Glomerular visceral epithelial cell (primary cell): ENCODE measurements around the gene WDFY2.
"Not testable (repeated sequence)": the region's sequence is repeated elsewhere in the genome, so short reads cannot be mapped to it uniquely, and the experiment has no call there.

Experiments
- DNase-seq: peaks from one replicate; pipeline ENCODE4 v3.0.0-alpha.2; 2016; ENCODE audit errors: extremely low spot score

WDFY2 gene

GRCh38 chr13:51564671-51565070, 19.6 kb upstream of the WDFY2 start:
- DNase-seq = no peak

DNA sequence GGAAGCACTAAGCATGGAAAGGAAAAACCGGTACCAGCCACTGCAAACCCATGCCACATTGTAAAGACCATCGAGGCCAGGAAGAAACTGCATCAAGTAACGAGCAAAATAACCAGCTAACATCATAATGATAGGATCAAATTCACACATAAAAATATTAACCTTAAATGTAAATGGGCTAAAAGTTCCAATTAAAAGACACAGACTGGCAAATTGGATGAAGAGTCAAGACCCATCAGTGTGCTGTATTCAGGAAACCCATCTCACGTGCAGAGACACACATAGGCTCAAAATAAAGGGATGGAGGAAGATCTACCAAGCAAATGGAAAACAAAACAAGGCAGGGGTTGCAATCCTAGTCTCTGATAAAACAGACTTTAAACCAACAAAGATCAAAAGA, 15.3 kb upstream of the WDFY2 start:
- DNase-seq = not testable (repeated sequence)

DNA sequence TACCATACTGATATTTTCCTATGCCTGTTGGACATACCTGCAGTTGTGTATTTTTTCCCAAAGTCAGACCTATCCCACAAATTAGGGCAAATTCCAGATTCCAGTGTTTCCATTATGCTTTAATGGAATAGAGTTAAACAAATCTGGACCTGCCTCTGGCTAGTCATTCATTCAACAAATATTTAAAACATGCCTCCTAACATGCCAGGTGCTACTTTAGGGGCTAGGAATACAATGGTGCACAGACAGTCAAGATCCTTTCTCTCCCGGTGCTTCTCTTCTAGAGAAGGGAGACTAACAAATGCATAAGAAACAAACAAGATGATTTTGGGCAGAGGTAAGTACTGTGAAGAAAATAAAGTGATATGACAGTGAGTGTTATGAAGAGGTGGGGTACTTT, 7.5 kb upstream of the WDFY2 start:
- DNase-seq = no peak

DNA sequence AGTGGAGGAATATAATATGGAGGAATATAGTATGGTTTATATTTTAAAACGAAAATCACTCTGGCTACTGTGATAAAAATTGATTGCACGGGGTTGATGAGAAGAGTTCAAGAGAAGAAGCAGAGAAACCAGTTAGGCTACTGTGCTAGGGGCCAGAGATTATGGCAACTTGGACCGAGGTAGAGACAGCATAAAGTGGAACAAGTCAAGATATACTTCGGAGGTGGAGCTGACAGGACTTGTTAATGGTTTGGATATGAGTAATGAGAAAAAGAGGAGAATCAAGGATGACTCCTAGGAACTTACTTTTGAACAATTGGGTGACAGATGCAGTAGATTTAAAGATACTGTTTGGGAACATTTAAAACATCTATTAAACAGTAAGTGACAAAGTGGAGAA, 6.6 kb upstream of the WDFY2 start:
- no peak for DNase-seq

- DNase-seq = no peak
These were observed 4.6 kb upstream of the WDFY2 start for GRCh38 chr13:51579676-51580075.

DNA sequence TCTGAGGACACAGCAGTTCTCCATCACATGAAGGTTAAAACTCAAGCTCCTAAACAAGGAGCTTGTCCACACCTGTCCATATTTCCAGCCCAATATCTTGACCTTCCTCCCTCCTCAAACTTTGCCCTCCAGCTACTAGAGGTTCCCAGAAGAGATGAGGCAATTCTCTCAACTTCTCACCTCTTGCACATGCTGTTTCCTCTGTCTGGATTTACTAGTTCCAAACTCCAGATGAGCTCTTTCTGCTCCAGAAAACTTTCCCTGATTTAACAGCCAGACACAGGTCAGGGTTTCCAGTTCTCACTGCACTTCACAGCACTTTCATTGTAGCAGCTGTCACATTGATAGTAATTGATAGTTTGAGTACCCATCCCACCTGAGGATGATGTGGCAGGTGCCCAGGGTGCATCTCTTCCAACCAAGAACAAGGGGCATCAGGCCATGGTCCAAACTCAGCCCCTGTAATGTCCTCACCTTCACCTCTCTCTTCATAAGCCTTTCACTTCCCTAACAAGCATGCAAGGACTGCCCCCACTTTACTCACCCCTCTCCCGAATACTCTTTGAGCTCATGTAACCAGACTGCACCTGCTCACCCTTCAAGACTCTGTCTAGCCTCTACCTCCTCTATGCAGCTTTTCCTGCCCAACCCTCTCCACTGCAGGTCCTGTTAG, 3.0 kb upstream of the WDFY2 start:
- DNase-seq = no peak

DNA sequence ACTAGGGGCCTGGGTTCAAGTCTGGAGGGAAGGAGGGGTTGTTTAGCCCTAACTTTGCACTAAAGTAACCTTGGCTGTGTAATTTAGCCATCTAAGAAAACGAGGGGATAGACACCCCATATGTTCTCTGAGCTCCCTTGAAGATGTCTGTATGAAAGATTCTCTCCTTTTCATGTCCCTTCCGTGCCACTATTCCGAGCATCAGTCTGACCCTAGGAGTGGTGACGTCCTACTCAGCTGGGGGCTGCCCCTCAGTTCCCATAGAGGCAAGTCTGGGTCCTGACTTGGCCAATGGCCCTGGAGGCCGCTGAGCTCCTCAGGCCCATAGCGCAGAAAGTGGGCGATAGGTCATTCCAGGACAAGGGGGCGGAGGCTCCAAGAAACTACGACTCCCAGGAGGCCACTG, 790 bp upstream of the WDFY2 start:
- no peak for DNase-seq

GRCh38 chr13:51584731-51585672, 740 bp downstream of the WDFY2 start:
- peak; percentile 67 for DNase-seq

- DNase-seq = peak; percentile 25
These were observed 1.4 kb downstream of the WDFY2 start for GRCh38 chr13:51585696-51586095.

DNA sequence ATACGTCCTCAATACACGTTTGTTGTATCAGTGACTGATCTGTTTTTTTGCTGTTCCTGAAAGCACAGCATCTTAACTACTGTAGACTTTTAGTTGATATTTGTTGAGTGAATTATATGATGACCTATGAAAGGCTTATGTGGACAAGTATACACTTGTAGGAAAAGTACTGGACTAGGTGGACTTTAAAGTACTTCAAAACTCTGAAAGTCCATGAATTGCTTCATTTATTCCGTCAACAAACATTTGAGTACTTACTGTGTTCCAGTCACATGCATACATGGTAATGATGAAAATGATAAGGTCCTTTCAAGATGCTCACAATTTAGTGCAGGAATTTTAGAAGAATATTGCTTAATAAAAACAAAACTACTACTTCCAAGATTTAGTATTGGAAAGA, 3.1 kb downstream of the WDFY2 start:
- no peak for DNase-seq

DNA sequence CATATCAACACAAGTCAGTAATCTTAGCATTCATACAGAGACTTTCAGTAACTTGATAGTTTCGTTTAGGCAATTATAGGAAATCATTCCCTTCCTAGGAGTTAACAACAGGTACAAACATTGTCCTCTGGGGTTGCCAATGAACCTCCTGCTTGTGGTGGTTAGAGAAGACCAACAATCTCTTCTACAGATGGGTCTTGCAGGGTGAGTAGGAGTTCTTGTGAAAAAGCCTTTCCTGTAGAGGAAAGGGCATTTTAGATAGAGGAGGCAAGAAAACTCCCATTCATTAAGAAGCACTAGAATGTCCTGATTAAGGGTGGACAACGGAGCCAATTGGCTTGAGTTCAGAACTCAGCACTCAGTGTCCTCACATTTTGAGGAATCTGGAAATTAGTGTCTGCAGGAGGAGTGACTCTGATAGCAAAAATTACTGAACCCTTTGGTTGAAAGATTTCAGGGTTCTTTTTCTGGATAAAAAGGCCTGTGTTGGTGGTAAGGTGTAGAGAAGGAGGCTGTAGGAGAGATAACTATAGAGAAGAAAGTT, 4.2 kb downstream of the WDFY2 start:
- DNase-seq = no peak

DNA sequence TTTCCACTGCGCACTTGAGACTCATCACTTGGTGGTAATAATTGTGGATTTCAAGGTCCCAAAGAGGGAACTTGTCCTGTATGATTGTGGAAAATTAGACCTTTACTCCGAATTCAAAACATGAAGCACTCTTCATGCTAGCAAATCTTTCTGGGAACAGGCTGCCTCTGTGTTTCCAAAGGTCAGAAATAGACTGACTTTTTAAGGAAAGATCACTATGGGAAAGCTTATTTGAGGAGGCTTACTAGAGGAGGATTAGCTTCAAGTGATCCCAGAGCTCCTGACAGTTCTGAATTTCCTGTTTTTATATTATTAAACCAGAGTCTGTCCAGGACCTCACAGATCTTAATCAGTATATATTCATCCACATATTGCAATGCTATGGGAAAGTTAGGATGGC, 5.5 kb downstream of the WDFY2 start:
- no peak for DNase-seq

GRCh38 chr13:51590231-51590970, 6.1 kb downstream of the WDFY2 start:
- no peak for DNase-seq

GRCh38 chr13:51590971-51591627, 6.8 kb downstream of the WDFY2 start:
- peak; percentile 66 for DNase-seq

- not testable (repeated sequence) for DNase-seq
These were observed 7.7 kb downstream of the WDFY2 start for GRCh38 chr13:51591938-51592337.

GRCh38 chr13:51594432-51594831, 10.2 kb downstream of the WDFY2 start:
- no peak for DNase-seq

DNA sequence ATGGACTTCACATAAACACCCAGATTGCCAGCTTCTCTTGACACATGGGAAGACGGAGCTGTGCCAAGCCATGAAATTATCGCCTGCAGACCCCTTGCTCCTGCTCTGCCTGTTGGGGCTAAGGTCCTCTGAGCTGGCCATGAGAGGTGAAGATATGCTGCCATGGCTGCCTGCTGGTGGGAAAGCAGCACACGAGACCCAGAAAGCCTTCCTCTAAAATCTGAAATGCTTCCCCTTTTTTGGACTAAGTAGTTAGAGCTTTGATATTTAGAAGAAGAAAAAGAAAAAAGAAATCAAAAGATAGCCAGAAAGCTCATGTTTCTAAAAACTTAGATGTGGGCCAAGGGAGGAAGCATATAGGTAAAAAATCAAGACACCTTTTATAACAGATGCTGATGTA, 11.2 kb downstream of the WDFY2 start:
- no peak for DNase-seq

DNA sequence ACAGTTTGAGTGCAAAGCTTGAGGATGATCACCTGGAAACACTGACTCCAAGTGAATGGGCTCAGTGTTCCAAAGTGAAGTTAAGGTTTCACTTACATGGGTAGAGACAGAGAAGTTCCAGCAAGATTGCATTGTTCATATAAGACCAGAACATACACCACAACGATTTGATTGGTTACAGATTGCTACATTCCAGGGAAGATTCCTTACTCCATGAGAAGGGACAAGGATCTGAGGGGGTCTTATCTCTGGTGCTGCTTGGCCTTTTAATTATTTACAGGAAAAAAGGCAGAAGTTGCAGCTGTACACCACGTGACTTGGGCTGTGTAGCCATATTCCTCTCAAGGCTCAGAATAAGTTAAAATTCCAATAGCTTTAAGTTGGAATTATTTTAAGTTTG, 12.3 kb downstream of the WDFY2 start:
- DNase-seq = peak; percentile 44

- DNase-seq = no peak
These were observed 15.3 kb downstream of the WDFY2 start for GRCh38 chr13:51599444-51600176.

GRCh38 chr13:51600703-51601102, 16.4 kb downstream of the WDFY2 start:
- DNase-seq = no peak
